Colonic mucosa (tissue), 4 donors: Measurements from ENCODE around the gene TJP2. TPM values are rescaled to one million over a fixed set of nuclear protein-coding genes. Genes with fewer than 3 reads are reported as not detected.

Experiments
- DNase-seq: peaks from one replicate; pipeline ENCODE4 v3.0.0-alpha.2; 2020
- H3K27ac ChIP-seq: fragments of 200-600 bp; one replicate; pipeline ENCODE4 v1.8.0; 2021
- H3K27me3 ChIP-seq: fragments of 200-600 bp; one replicate; pipeline ENCODE4 v1.8.0; 2021
- H3K36me3 ChIP-seq: fragments of 200-600 bp; one replicate; pipeline ENCODE4 v1.8.0; 2021
- H3K4me1 ChIP-seq: fragments of 200-600 bp; one replicate; pipeline ENCODE4 v1.8.0; 2021; ENCODE audit warnings: mild to moderate bottlenecking
- H3K4me3 ChIP-seq: fragments of 200-600 bp; one replicate; pipeline ENCODE4 v1.8.0; 2021
- H3K9ac ChIP-seq, 2 donors: one replicate each; pipeline ENCODE4 v1.7.0; 2013; ENCODE audit warnings: control low read depth in 2 of 2, low read depth in 2 of 2, low read length in 2 of 2
- H3K9me3 ChIP-seq: fragments of 200-600 bp; one replicate; pipeline ENCODE4 v1.8.0; 2021
- CTCF ChIP-seq: fragments of 200-600 bp; IDR thresholded peaks from one replicate; pipeline ENCODE4 v1.8.0; 2022; ENCODE audit warnings: antibody characterized with exemption, mild to moderate bottlenecking
- intact Hi-C: fragments of 100-400 bp; cut with DNase I; formaldehyde crosslinking; loops from one replicate; pipeline ENCODE4 v1.14.1; 2022
- total RNA-seq, 2 donors: library from RNA; stranded (reverse); fragmentation: NEBNext Ultra II Directional in 1 of 2; extraction: Animal tissue kit (Norgen Biotek cat#: 25700) in 1 of 2; gene quantifications; one replicate each; pipeline ENCODE4 v1.2.1, GENCODE V29; 2021
- donor health status: healthy.
- donor health status: DM: no; HTN: no; CAD: no.
- donor health status: DM: no; HTN: no; CAD: no.

TJP2 gene
- total RNA-seq, 2 donors from 2014 or later: 133 to 174 TPM

- H3K4me1 ChIP-seq: no peaks in the 10 kb centered on the region
- H3K9ac ChIP-seq: no peak overlapping the region
- H3K4me3 ChIP-seq: no peak overlapping the region
- no peaks in the 10 kb centered on the region for H3K27me3 ChIP-seq
- H3K9me3 ChIP-seq: no peaks in the 10 kb centered on the region
- TF ChIP-seq CTCF: no peak
- no peak overlapping the region for H3K27ac ChIP-seq
- no peak for DNase-seq
- intact Hi-C loops: no loop called here
- H3K36me3 ChIP-seq: no peaks in the 10 kb centered on the region
Observed at GRCh38 chr9:69165581-69165980, 8.5 kb upstream of the TJP2 start.

GRCh38 chr9:69168709-69169217 lies 5.3 kb upstream of the TJP2 start:
- Histone ChIP-seq H3K27me3 (no peaks in the 10 kb centered on the region), H3K36me3 (peaks cover 5% of the 10 kb centered on the region), H3K4me3 (no peak overlapping the region), H3K9ac (peak overlapping the region in 1 of 2 donors; percentile 41), H3K4me1 (no peaks in the 10 kb centered on the region), H3K27ac (no peak overlapping the region), H3K9me3 (no peaks in the 10 kb centered on the region)
- DNase-seq: peak; percentile 64
- intact Hi-C loops: no loop called here
- TF ChIP-seq CTCF: no peak

- Histone ChIP-seq H3K9ac (no peak overlapping the region), H3K4me3 (no peak overlapping the region), H3K4me1 (no peaks in the 10 kb centered on the region), H3K27me3 (no peaks in the 10 kb centered on the region), H3K27ac (no peak overlapping the region), H3K36me3 (peaks cover 5% of the 10 kb centered on the region), H3K9me3 (no peaks in the 10 kb centered on the region)
- no peak for DNase-seq
- no peak for TF ChIP-seq CTCF
- intact Hi-C loops: no loop called here
Observed at GRCh38 chr9:69170231-69170630, 3.8 kb upstream of the TJP2 start.

GRCh38 chr9:69171049-69171448 lies 3.0 kb upstream of the TJP2 start:
- no peaks in the 10 kb centered on the region for H3K9me3 ChIP-seq
- H3K4me3 ChIP-seq: no peak overlapping the region
- no peak for TF ChIP-seq CTCF
- H3K27me3 ChIP-seq: no peaks in the 10 kb centered on the region
- no peaks in the 10 kb centered on the region for H3K4me1 ChIP-seq
- no peak overlapping the region for H3K27ac ChIP-seq
- no peak overlapping the region for H3K9ac ChIP-seq
- intact Hi-C loops: no loop called here
- peaks cover 5% of the 10 kb centered on the region for H3K36me3 ChIP-seq
- DNase-seq: no peak

- Histone ChIP-seq H3K27ac (no peak overlapping the region), H3K9ac (no peak overlapping the region), H3K9me3 (no peaks in the 10 kb centered on the region), H3K4me3 (no peak overlapping the region), H3K27me3 (no peaks in the 10 kb centered on the region), H3K36me3 (peaks cover 5% of the 10 kb centered on the region), H3K4me1 (no peaks in the 10 kb centered on the region)
- no peak for TF ChIP-seq CTCF
- DNase-seq: no peak
- intact Hi-C loops: no loop called here
Observed at GRCh38 chr9:69171517-69171916, 2.6 kb upstream of the TJP2 start.
